Measurements from ENCODE around the gene PHF1.
"Not testable (repeated sequence)": the region's sequence is repeated elsewhere in the genome, so short reads cannot be mapped to it uniquely, and the experiment has no call there.

The PHF1 gene

DNA sequence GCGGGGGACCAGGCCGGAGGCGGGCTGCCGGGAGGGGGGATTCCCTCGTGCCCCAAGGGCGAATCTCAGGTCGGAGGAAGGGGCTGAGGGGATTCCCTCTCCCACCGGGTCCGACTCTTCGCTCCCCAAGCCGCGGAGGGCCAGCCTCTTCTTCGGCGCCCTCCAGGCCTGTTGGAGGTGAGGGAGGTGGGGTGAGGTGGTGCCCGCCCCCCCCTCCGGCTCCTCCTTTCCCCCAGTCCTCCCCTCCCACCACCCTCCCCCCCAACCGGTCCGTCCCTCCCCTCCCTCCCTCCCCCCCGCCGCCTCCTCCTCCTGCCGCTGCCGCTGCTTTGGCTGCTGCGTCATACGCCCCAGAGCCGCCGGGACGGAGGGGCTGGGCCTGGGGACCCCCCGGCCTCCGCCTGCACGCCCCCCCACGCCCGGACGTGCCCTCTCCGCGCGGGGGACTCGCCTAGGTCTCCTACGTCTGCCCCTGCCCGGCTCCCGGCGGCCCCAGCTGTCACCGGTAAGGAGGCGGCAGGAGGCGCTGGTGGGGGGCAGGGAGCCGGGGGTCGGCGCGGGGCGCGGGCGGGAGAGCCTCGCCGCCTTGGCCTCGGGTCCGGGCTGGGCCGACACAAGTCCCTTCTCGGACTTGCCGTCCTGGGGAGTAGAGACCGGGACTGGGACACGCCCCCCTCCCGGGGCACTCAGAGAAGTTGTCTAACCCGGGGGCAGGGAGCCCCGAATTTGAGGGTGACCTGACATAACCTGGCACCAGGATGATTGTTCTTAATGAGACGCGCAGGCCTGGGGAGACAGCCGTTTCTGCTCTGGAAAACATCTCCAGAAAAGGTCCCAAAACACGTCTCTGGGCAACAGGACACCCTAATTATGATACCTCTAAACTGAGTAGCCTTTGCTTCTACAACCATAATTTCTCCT lies at the start of gene PHF1:
PHF1 (plus strand) TSS at position 304 of the 921 bp plus-strand sequence. CDS start 1,250 bp downstream, outside the sequence.
- no peak for FAIRE-seq

DNA sequence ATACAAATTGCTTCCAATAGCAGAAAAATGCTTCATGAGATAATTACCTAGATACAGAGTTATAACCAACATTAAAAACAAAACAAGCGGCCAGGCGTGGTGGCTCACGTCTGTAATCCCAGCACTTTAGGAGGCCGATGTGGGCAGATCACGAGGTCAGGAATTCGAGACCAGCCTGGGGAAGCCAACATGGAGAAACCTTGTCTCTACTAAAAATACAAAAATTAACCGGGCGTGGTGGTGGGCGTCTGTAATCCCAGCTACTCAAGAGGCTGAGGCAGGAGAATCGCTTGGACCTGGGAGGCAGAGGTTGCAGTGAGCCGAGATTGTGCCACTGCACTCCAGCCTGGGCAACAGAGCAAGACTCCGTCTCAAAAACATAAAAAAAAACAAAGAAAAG lies 47.3 kb upstream of the PHF1 start:
- not testable (repeated sequence) for FAIRE-seq

- not testable (repeated sequence) for FAIRE-seq
Measured at GRCh38 chr6:33364475-33365205, 46.2 kb upstream of the PHF1 start.

GRCh38 chr6:33365206-33365971 lies 45.4 kb upstream of the PHF1 start:
- not testable (repeated sequence) for FAIRE-seq

GRCh38 chr6:33367009-33367714 lies 43.7 kb upstream of the PHF1 start:
- FAIRE-seq: no peak

GRCh38 chr6:33367715-33368025 lies 43.1 kb upstream of the PHF1 start:
- not testable (repeated sequence) for FAIRE-seq

- FAIRE-seq: not testable (repeated sequence)
Measured at GRCh38 chr6:33371901-33372300, 38.9 kb upstream of the PHF1 start.

GRCh38 chr6:33372526-33373123 lies 38.2 kb upstream of the PHF1 start:
- FAIRE-seq: no peak

DNA sequence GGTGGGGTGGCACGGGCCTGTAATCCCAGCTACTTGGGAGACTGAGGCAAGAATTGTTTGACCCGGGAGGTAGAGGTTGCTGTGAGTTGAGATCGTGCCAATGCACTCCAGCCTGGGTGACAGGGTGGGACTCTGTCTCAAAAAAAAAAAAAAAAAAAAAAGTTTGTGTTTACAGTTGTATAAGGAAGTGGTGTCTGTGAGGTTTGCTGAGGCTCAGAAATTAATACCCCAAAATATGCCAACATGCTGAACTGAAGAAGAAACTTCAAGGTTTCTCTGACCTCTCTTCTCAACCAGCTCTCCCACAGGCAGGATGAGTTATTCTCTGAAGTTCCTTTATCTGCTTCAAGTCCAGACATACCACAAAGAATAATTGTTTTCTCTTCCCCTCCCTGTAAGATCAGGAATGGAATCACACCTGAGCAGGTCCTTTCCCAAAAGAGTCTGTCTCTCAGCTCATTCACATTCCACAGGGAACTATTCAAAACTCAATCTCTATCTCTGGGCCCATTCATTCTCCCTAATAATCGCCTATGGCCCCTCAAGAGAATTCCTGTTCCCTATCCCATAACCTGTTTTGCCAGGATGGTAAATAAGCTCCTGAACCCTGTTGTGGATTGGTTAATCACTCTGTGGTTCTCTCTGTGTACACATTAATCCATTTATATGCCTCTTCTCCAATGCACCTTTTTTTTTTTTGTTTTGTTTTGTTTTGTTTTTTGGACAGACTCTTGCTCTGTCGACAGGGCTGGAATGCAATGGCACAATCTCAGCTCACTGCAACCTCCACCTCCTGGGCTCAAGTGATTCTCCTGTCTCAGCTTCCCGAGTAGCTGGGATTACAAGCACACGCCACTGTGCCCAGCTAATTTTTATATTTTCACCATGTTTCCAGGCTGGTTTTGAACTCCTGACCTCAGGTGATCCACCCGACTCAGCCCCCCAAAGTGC lies 36.6 kb upstream of the PHF1 start:
- no peak for FAIRE-seq

DNA sequence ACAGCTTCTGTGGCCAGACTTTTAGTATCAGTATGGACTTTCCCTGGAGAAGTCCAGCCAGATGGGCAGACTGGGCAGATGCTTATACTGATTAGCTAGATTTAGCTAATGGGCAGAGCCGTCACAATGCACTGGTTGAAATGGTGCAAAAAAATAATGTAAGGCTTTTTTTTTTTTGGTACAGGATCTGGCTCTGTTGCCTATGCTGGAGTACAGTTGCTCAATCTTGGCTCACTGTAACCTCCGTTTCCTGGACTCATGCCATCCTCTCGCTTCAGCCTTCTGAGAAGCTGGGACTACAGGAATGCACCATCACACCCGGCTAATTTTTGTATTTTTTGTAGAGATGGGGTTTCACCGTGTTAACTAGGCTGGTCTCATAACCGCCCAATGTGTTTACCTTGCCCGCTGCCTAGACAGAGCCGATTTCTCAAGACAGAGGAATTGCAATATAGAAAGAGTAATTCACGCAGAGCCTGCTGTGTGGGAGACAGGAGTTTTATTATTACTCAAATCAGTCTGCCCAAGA lies 35.6 kb upstream of the PHF1 start:
- FAIRE-seq: no peak

- FAIRE-seq: no peak
Measured at GRCh38 chr6:33377171-33377570, 33.6 kb upstream of the PHF1 start.

DNA sequence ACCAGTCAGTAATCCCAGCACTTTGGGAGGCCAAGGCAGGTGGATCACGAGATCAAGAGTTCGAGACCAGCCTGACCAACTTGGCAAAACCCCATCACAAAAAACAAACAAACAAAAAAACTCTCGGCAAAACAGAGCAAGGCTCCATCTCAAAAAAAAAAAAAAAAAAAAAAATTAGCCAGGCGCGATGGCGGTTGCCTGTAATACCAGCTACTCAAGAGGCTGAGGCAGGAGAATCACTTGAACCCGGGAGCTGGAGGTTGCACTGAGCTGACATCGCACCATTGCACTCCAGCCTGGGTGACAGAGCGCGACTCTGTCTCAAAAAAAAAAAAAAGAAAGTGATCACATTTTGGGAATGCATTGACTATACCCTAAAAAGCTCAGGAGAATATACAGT lies 31.6 kb upstream of the PHF1 start:
- FAIRE-seq: not testable (repeated sequence)

- FAIRE-seq: no peak
Measured at GRCh38 chr6:33380272-33380981, 30.4 kb upstream of the PHF1 start.

DNA sequence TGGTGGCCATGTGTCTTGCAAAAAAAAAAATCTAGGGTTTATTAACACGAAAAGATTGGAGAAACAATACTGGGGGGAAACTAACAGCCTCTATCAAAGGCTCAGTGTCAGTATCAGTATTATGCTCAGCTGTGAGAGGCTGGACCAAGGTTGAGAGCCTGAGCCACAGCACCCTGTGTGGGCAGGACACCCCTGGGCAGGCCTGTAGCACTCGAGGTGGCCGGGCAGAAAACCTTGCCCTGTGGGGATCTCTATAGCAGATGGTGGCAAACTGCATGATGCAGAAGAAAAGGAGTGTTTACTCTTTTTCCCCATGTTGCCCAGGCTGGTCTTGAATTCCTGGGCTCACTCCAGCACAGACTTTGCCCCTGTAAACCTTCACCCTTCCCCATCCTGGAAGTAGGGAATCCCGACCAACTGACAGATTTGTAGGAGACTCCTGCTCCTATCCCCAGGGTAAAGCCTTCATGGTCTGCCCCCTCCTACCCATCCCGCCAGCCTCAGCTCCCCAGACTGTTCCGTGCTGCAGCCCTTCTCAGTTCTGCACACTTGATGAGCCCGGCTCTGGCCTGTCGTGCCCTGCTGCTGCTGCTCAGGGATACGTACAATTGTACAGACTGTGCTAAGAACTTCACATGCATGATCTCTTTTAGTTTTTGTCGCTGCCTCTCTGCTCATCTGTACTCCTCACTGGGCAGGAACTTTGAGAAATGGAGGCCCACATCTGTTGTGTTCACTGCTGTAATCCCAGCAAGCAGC lies 27.2 kb upstream of the PHF1 start:
- no peak for FAIRE-seq

GRCh38 chr6:33384581-33385020 lies 26.2 kb upstream of the PHF1 start:
- peak; percentile 74 for FAIRE-seq

DNA sequence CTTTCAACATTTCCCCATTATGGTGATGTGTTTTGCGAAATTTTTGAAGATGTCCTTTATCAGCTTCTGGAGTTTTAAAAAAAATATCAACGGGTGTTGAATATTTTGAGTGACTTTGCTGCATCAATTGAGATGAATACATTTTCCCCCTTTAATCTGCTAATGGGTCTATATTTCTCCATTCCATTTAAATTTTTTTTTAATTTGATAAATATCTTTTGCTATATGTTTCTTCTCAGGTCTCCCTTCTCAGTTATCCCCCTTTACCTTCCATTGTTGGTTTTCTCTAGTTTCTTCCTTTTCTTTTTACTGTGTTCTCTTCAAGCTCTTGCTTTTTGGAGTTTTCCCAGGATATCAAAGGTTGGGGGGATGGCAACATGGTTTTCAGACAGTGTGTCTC lies 20.6 kb upstream of the PHF1 start:
- no peak for FAIRE-seq

DNA sequence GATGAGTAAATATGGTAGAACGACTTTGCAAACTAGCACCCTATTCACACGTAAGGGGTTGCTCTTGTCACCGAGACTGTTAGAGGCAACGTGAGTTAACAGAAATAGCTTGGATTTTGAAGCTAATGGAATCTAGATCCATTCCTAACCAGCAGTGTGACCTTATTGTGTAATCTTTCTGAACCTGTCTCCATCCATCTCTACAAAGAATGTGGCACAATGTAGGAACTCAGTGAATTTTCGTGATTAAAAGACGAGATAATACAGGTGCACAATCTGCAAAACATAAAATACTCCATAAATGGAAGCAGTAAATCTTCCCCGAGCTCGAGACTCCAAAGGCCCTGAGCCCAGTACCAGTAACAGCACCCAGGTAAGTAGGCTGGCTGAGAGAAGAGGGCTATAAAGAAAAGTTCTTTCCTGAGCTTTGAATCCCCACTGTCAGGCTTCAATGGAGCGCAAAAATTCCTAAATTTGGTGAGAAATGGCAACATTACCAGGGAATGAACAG lies 20.0 kb upstream of the PHF1 start:
- FAIRE-seq: no peak

- peak; percentile 99 for FAIRE-seq
Measured at GRCh38 chr6:33391278-33391921, 19.4 kb upstream of the PHF1 start, which contains the start of gene KIFC1. Gene KIFC1 (plus strand): TSS chr6:33391823. CDS start chr6:33391986, 163 bp downstream.

Measured in A204.1 (cell line).